Measurements from ENCODE around the gene THADA. TPM values are rescaled to one million over a fixed set of nuclear protein-coding genes. Genes with fewer than 3 reads are reported as not detected.

Gene THADA
- polyA plus RNA-seq, 1 donor (not counting 4 experiments of a cell fraction or from before 2014, with no cell fraction given), result 22.6 TPM

DNA sequence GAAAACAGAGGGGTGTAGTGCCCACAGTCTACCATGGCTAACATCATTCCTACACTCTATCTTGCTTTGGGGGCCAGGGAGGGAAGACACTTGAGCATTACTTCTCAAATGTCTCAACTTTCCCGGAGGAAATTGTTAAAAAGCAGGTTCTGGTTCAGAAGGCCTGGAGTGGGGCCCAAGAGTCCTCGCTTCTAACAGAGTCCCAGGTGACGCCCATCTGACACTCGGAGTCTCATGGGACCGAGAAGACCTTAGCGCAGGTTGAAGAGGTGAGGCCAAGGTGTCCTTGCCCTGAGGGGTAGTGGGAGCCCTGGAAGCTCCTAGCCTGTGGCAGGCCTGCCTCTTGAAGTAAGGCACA lies 409.5 kb downstream of the THADA start:
- Histone ChIP-seq H2AFZ (ENCODE audit: control insufficient read depth, low read length) (no peak overlapping the region), H3K79me2 (ENCODE audit: control insufficient read depth, insufficient read depth, low read length) (no peaks in the 10 kb centered on the region), H3K36me3 (ENCODE audit: control insufficient read depth in 2 of 2, extremely low read depth in 1 of 2, insufficient read depth in 2 of 2, low read length in 2 of 2) (no peaks in the 10 kb centered on the region), H3K4me2 (ENCODE audit: control insufficient read depth, extremely low read depth, insufficient read depth, low read depth, low read length) (no peak overlapping the region), H3K9me1 (ENCODE audit: control insufficient read depth, extremely low read depth, insufficient read depth, low read length) (no peaks in the 10 kb centered on the region), H3K9me3 (ENCODE audit: control insufficient read depth, low read depth, low read length) (no peaks in the 10 kb centered on the region), H3K4me3 (ENCODE audit: control insufficient read depth in 2 of 3, extremely low read depth in 1 of 3, insufficient read depth in 2 of 3, low read depth in 1 of 3, low read length in 3 of 3) (no peak overlapping the region), H4K20me1 (ENCODE audit: control insufficient read depth, extremely low read depth, insufficient read depth, low read length) (no peaks in the 10 kb centered on the region), H3K27me3 (ENCODE audit: control insufficient read depth, extremely low read depth, insufficient read depth, low read length) (no peaks in the 10 kb centered on the region), H3K27ac (ENCODE audit: control insufficient read depth, insufficient read depth, low read length) (no peak overlapping the region), H3K4me1 (ENCODE audit: control insufficient read depth, extremely low read depth, insufficient read depth, low read length) (peaks cover 14% of the 10 kb centered on the region), H3K9ac (ENCODE audit: control insufficient read depth, extremely low read depth, insufficient read depth, low read length) (no peak overlapping the region)
- TF ChIP-seq EZH2 (IDR thresholded peaks at IDR 0.05; ENCODE audit: low read length) (no peak), CTCF (optimal IDR thresholded peaks at IDR 0.05 in 1 of 3, IDR thresholded peaks at IDR 0.05 in 1 of 3, conservative IDR thresholded peaks at IDR 0.05 in 1 of 3; ENCODE audit: extremely low read depth in 1 of 3, insufficient read depth in 2 of 3, low read length in 3 of 3) (no peak)
- FAIRE-seq (no peak), DNase-seq (ENCODE audit: low read depth, low spot score) (no peak)
- dilution Hi-C loops (cut with MboI; ENCODE audit: extremely low pct_ligation_motif_present, low sequenced_read_pairs), result no loop called here

DNA sequence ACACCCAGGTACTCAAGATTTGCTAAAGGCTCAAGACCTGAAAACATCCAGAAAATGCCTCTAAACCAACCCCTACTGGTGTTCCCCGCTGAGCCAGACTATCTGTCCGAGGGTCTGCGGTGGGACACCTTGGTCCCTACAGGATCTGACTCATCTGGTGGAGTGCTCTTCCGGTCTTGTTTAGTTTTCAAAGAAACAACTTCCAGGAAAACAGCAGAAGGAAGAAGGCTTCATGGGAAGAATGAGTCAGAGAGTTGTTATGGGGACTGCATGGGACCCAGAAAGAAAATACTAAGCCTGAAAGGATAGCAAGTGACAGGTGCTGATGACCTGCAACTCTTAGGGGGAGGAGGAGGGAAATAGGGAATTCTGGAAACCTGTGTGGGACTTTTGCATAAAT lies 410.7 kb downstream of the THADA start:
- no peak for DNase-seq (ENCODE audit: low read depth, low spot score)
- peak overlapping the region; percentile 19 for H3K27ac ChIP-seq (ENCODE audit: control insufficient read depth, insufficient read depth, low read length)

More for the DNA sequence above, 410.7 kb downstream of the THADA start:
- Histone ChIP-seq H3K4me2 (ENCODE audit: control insufficient read depth, extremely low read depth, insufficient read depth, low read depth, low read length) (no peak overlapping the region), H3K4me3 (ENCODE audit: control insufficient read depth in 2 of 3, extremely low read depth in 1 of 3, insufficient read depth in 2 of 3, low read depth in 1 of 3, low read length in 3 of 3) (no peak overlapping the region), H3K79me2 (ENCODE audit: control insufficient read depth, insufficient read depth, low read length) (no peaks in the 10 kb centered on the region), H3K9me3 (ENCODE audit: control insufficient read depth, low read depth, low read length) (no peaks in the 10 kb centered on the region), H2AFZ (ENCODE audit: control insufficient read depth, low read length) (no peak overlapping the region), H4K20me1 (ENCODE audit: control insufficient read depth, extremely low read depth, insufficient read depth, low read length) (no peaks in the 10 kb centered on the region), H3K27me3 (ENCODE audit: control insufficient read depth, extremely low read depth, insufficient read depth, low read length) (no peaks in the 10 kb centered on the region), H3K4me1 (ENCODE audit: control insufficient read depth, extremely low read depth, insufficient read depth, low read length) (peaks cover 23% of the 10 kb centered on the region), H3K9ac (ENCODE audit: control insufficient read depth, extremely low read depth, insufficient read depth, low read length) (no peak overlapping the region), H3K36me3 (ENCODE audit: control insufficient read depth in 2 of 2, extremely low read depth in 1 of 2, insufficient read depth in 2 of 2, low read length in 2 of 2) (no peaks in the 10 kb centered on the region), H3K9me1 (ENCODE audit: control insufficient read depth, extremely low read depth, insufficient read depth, low read length) (no peaks in the 10 kb centered on the region)
- no peak for FAIRE-seq
- dilution Hi-C loops (cut with MboI; ENCODE audit: extremely low pct_ligation_motif_present, low sequenced_read_pairs), result no loop called here
- TF ChIP-seq CTCF (optimal IDR thresholded peaks at IDR 0.05 in 1 of 3, IDR thresholded peaks at IDR 0.05 in 1 of 3, conservative IDR thresholded peaks at IDR 0.05 in 1 of 3; ENCODE audit: extremely low read depth in 1 of 3, insufficient read depth in 2 of 3, low read length in 3 of 3) (no peak), EZH2 (IDR thresholded peaks at IDR 0.05; ENCODE audit: low read length) (no peak)

Measured in keratinocyte (primary cell).